Endothelial cell (in vitro differentiated cells): ENCODE results near the gene OPHN1. TPM values are rescaled to one million over a fixed set of nuclear protein-coding genes. Genes with fewer than 3 reads are reported as not detected.
"Not testable (repeated sequence)": the region's sequence is repeated elsewhere in the genome, so short reads cannot be mapped to it uniquely, and the experiment has no call there.

Experiments
- DNase-seq: peaks from one replicate; pipeline ENCODE4 v3.0.0; 2021; ENCODE audit warnings: low spot score
- H3K27ac Mint-ChIP-seq: one replicate; pipeline ENCODE4 v1.8.0; 2021; ENCODE audit warnings: mixed read lengths, inconsistent platforms; ENCODE audit not compliant: unreplicated experiment
- H3K27me3 Mint-ChIP-seq: one replicate; pipeline ENCODE4 v1.8.0; 2021; ENCODE audit warnings: mild to moderate bottlenecking, moderate library complexity, mixed read lengths, inconsistent platforms; ENCODE audit not compliant: unreplicated experiment
- H3K36me3 Mint-ChIP-seq: one replicate; pipeline ENCODE4 v1.8.0; 2021; ENCODE audit warnings: mild to moderate bottlenecking, low read depth, mixed read lengths, inconsistent platforms; ENCODE audit not compliant: unreplicated experiment
- H3K4me1 Mint-ChIP-seq: one replicate; pipeline ENCODE4 v1.8.0; 2021; ENCODE audit warnings: mild to moderate bottlenecking, mixed read lengths, inconsistent platforms; ENCODE audit not compliant: unreplicated experiment
- H3K4me3 Mint-ChIP-seq: one replicate; pipeline ENCODE4 v1.8.0; 2021; ENCODE audit warnings: mild to moderate bottlenecking, mixed read lengths, inconsistent platforms; ENCODE audit not compliant: unreplicated experiment
- H3K9me3 Mint-ChIP-seq: one replicate; pipeline ENCODE4 v1.8.0; 2021; ENCODE audit warnings: mixed read lengths, inconsistent platforms; ENCODE audit not compliant: unreplicated experiment
- CTCF ChIP-seq: fragments of 200-600 bp; sonication (generic); IDR thresholded peaks from one replicate; pipeline ENCODE4 v1.5.0; 2021; ENCODE audit warnings: antibody characterized with exemption; ENCODE audit not compliant: unreplicated experiment
- total RNA-seq: library from RNA; stranded (reverse); fragmentation: NEBNext Ultra II Directional; extraction: Animal tissue kit (Norgen Biotek cat#: 25700); gene quantifications from one replicate; pipeline ENCODE4 v1.2.1, GENCODE V29; 2021; ENCODE audit not compliant: unreplicated experiment

OPHN1 gene
- total RNA-seq, 1 donor from 2014 or later, result 13.2 TPM

GRCh38 chrX:68286076-68286475 is 147.2 kb downstream of the OPHN1 start:
- TF ChIP-seq CTCF, result no peak
- DNase-seq, result no peak
- Mint-ChIP-seq H3K4me3 (no peak overlapping the region), H3K27ac (no peak overlapping the region), H3K4me1 (peaks cover 7% of the 10 kb centered on the region), H3K9me3 (no peaks in the 10 kb centered on the region), H3K27me3 (no peaks in the 10 kb centered on the region), H3K36me3 (no peaks in the 10 kb centered on the region)

- TF ChIP-seq CTCF, result no peak
- Mint-ChIP-seq H3K36me3 (no peaks in the 10 kb centered on the region), H3K27ac (no peak overlapping the region), H3K4me1 (peaks cover 7% of the 10 kb centered on the region), H3K4me3 (no peak overlapping the region), H3K9me3 (no peaks in the 10 kb centered on the region), H3K27me3 (no peaks in the 10 kb centered on the region)
- no peak for DNase-seq
Observed at GRCh38 chrX:68284281-68284904, 148.9 kb downstream of the OPHN1 start.

GRCh38 chrX:68273887-68274286 is 159.4 kb downstream of the OPHN1 start:
- Mint-ChIP-seq H3K4me3 (no peak overlapping the region), H3K27me3 (peaks cover 2% of the 10 kb centered on the region), H3K4me1 (no peaks in the 10 kb centered on the region), H3K36me3 (no peaks in the 10 kb centered on the region), H3K27ac (no peak overlapping the region), H3K9me3 (no peaks in the 10 kb centered on the region)
- no peak for DNase-seq
- no peak for TF ChIP-seq CTCF

- not testable (repeated sequence) for DNase-seq
Observed at GRCh38 chrX:68264793-68265192, 168.5 kb downstream of the OPHN1 start.

GRCh38 chrX:68261060-68261672 is 172.1 kb downstream of the OPHN1 start:
- Mint-ChIP-seq H3K27ac (no peak overlapping the region), H3K4me3 (no peak overlapping the region), H3K9me3 (no peaks in the 10 kb centered on the region), H3K27me3 (peaks cover 1% of the 10 kb centered on the region), H3K36me3 (no peaks in the 10 kb centered on the region), H3K4me1 (peaks cover 17% of the 10 kb centered on the region)
- no peak for DNase-seq
- TF ChIP-seq CTCF, result no peak

More at GRCh38 chrX:68264793-68265192, 168.5 kb downstream of the OPHN1 start:
- H3K4me1 Mint-ChIP-seq, result peaks cover 17% of the 10 kb centered on the region
- H3K9me3 Mint-ChIP-seq, H3K27me3 Mint-ChIP-seq, H3K36me3 Mint-ChIP-seq, H3K4me3 Mint-ChIP-seq, H3K27ac Mint-ChIP-seq: not testable (repeated sequence)
